GM10266 (cell line): Measurements from ENCODE around the gene KRTAP9-4.
"Not testable (repeated sequence)": the region's sequence is repeated elsewhere in the genome, so short reads cannot be mapped to it uniquely, and the experiment has no call there.

ENCODE experiments used
- DNase-seq: peaks from one replicate; pipeline ENCODE4 v3.0.0; 2012; ENCODE audit errors: extremely low spot score
- TF ChIP-seq, protein P1 (sequence below): IDR thresholded peaks from 2 replicates; pipeline ENCODE4 v1.5.1; 2012; ENCODE audit warnings: mild to moderate bottlenecking, low read depth; ENCODE audit not compliant: control insufficient read depth, insufficient read depth; ENCODE audit errors: missing control alignments

KRTAP9-4 gene

DNA sequence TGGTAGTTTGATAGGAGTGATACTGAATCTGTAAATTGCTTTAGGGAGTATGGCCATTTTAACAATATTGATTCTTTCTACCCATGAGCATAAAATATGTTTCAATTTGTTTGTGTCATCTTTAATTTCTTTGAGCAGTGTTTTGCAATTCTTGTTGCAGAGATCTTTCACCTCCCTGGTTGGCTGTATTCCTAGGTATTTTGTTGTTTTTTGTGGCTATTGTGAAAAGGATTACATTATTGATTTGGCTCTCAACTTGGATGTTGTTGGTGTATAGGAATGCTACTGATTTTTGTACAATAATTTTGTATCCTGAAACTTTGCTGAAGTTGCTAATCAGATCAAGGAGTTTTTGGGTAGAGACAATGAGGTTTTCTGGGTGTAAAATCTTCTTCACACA, 8.9 kb downstream of the KRTAP9-4 start:
- TF ChIP-seq, protein P1, sequence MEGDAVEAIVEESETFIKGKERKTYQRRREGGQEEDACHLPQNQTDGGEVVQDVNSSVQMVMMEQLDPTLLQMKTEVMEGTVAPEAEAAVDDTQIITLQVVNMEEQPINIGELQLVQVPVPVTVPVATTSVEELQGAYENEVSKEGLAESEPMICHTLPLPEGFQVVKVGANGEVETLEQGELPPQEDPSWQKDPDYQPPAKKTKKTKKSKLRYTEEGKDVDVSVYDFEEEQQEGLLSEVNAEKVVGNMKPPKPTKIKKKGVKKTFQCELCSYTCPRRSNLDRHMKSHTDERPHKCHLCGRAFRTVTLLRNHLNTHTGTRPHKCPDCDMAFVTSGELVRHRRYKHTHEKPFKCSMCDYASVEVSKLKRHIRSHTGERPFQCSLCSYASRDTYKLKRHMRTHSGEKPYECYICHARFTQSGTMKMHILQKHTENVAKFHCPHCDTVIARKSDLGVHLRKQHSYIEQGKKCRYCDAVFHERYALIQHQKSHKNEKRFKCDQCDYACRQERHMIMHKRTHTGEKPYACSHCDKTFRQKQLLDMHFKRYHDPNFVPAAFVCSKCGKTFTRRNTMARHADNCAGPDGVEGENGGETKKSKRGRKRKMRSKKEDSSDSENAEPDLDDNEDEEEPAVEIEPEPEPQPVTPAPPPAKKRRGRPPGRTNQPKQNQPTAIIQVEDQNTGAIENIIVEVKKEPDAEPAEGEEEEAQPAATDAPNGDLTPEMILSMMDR = no peak
- no peak for DNase-seq

DNA sequence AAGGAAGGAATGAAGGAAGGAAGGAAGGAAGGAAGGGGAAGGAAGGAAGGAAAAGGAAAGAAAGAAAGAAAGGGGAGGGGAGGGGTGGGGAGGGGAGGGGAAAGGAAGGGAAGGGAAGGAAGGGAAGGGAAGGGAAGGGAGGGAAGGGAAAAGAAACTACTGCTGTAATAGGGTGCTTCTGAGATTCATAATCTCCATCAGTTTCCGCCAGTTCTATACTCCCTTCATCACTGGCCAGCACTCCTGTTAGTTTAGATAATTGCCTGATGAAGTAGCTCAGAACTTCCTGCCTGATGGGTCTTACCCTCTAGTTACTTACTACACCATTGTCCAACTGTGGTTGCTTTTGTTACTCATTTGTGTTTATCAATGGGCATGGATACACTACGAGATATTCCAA, 13.7 kb downstream of the KRTAP9-4 start:
- DNase-seq = peak; percentile 0
- TF ChIP-seq, protein P1 = no peak

DNA sequence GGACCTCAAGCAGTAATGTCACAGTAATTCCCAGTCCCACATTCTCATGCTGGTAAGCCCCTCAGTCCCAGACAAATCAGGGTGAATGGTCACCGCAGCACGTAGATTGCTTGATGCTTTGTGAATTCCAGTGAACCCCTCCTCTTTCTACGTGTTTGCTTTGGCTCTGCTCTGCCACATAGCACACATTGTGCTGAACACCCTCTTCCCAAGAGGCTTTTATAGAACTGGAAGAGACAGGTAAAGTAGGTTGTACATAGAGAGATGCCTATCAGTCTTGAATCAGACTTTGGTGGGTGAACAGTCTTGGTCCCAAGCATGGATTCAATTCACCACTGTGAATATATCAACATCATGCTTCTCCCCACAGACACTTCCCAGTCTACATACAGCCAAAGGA, 15.1 kb downstream of the KRTAP9-4 start:
- TF ChIP-seq, protein P1 = no peak
- DNase-seq = peak; percentile 0

DNA sequence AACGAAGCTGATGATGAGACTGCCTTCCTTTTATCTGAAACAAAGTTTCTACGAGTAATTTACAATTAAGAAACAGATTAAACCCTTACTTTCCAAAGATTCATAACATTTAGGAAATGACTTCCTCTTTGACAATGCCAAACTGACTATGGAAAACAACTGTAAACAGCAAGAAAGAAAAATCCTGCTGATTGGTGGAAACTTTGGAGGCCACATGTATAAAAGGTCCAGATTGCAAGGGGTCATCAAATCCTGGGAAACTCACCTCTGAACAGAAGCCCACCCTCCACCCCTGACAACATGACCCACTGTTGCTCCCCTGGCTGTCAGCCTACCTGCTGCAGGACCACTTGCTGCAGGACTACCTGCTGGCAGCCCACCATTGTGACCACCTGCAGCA, 15.6 kb downstream of the KRTAP9-4 start, which contains the start of gene KRTAP9-6:
TSS of gene KRTAP9-6 (plus strand) at position 301 of the 400 bp plus-strand sequence. CDS start at position 301, 0 bp downstream.
- no peak for DNase-seq
- TF ChIP-seq, protein P1 = no peak

DNA sequence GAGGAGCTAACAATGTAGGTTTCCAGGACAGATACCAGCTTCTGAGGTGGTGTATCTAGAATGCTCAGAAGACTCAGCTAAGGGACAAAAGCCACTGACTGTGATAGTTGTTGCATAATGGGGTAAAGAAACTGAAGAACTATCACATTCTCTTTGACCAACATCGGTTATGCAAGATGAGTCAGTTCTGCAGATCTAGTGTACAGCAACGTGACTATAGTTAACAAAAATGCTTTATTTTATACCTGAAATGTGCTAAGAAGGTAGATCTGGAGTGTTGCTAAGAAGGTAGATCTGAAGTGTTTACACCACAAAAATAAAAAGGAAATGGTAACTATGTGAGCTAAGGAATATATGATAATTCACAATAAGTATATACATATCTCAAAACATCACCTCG, 18.2 kb downstream of the KRTAP9-4 start:
- TF ChIP-seq, protein P1 = no peak
- no peak for DNase-seq

DNA sequence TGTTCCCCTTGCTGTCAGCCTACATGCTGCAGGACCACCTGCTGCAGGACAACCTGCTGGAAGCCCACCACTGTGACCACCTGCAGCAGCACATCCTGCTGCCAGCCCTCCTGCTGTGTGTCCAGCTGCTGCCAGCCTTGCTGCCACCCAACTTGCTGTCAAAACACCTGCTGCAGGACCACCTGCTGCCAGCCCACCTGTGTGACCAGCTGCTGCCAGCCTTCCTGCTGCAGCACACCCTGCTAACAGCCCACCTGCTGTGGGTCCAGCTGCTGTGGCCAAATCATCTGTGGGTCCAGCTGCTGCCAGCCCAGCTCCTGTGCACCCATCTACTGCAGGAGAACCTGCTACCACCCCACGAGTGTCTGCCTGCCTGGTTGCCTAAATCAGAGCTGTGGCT, 21.8 kb downstream of the KRTAP9-4 start:
- not testable (repeated sequence) for DNase-seq

DNA sequence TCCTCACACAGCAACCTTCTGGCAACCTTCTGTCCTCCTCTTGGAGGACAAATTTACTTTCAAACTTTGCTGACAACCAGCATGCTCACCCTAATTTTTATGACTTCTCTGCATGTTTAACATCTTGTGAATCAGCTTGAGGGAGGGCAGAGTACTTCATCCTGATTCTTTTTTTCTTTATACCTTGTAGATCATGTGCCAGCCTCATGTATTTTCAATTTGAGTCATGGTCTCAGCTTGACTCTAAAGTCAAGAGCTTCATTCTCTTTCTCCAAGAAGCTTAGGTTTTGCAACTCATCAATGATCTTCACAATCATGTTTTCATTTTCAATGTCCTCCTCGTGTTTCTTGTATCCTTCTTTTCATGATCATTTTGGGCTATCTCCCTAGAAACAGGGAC, 22.4 kb downstream of the KRTAP9-4 start:
- DNase-seq = no peak
- TF ChIP-seq, protein P1 = no peak

DNA sequence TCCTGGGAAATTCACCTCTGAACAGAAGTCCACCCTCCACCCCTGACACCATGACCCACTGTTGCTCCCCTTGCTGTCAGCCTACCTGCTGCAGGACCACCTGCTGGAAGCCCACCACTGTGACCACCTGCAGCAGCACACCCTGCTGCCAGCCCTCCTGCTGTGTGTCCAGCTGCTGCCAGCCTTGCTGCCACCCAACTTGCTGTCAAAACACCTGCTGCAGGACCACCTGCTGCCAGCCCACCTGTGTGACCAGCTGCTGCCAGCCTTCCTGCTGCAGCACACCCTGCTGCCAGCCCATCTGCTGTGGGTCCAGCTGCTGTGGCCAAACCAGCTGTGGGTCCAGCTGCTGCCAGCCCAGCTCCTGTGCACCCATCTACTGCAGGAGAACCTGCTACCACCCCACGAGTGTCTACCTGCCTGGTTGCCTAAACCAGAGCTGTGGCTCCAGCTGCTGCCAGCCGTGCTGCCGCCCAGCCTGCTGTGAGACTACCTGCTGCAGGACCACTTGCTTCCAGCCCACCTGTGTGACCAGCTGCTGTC, 26.2 kb downstream of the KRTAP9-4 start, which contains the start of gene KRTAP9-7:
TSS of gene KRTAP9-7 (plus strand) at position 51 of the 543 bp plus-strand sequence. CDS start at position 51, 0 bp downstream.
- DNase-seq = not testable (repeated sequence)
